Brain microvascular endothelial cell (primary cell): ENCODE results near the gene UBR7.
A peak's percentile ranks its signal among the peaks of the same experiment; 100 is the strongest.

ENCODE experiments used
- DNase-seq: peaks from one replicate; pipeline ENCODE4 v3.0.0-alpha.2; 2020
- H3K27ac ChIP-seq: fragments of 250-450 bp; sonication (Bioruptor Pico); 2 replicates; pipeline ENCODE4 v1.5.1; 2020; ENCODE audit warnings: mild to moderate bottlenecking, moderate library complexity
- H3K27me3 ChIP-seq: fragments of 250-450 bp; sonication (Bioruptor Pico); replicated peaks from 2 replicates; pipeline ENCODE4 v1.5.1; 2020; ENCODE audit warnings: mild to moderate bottlenecking
- H3K36me3 ChIP-seq: fragments of 250-450 bp; sonication (Bioruptor Pico); replicated peaks from 2 replicates; pipeline ENCODE4 v1.5.1; 2020; ENCODE audit warnings: mild to moderate bottlenecking
- H3K4me3 ChIP-seq: 2 replicates; pipeline ENCODE4 v1.5.1; 2011; ENCODE audit warnings: low read depth, mild to moderate bottlenecking, control low read depth, low read length, moderate library complexity
- CTCF ChIP-seq: IDR thresholded peaks from 2 replicates; pipeline ENCODE4 v1.5.1; 2011; ENCODE audit warnings: low read depth, mild to moderate bottlenecking, moderate library complexity, low read length, control low read depth, inconsistent platforms; ENCODE audit errors: missing control alignments
- in situ Hi-C: cut with HindIII; loops from 2 replicates; pipeline ENCODE4 v1.10.0; 2017; ENCODE audit warnings: low sequenced_read_pairs, low pct_ligation_motif_present

The UBR7 gene

GRCh38 chr14:93199031-93199430, 8.0 kb upstream of the UBR7 start:
- Histone ChIP-seq H3K27me3 (no peaks in the 10 kb centered on the region), H3K36me3 (no peaks in the 10 kb centered on the region), H3K27ac (no peak overlapping the region), H3K4me3 (no peak overlapping the region)
- DNase-seq, result no peak
- in situ Hi-C loops, result no loop called here
- TF ChIP-seq CTCF, result no peak

- in situ Hi-C loops, result no loop called here
- H3K4me3 ChIP-seq, result no peak overlapping the region
- DNase-seq, result no peak
- no peak overlapping the region for H3K27ac ChIP-seq
- no peak for TF ChIP-seq CTCF
- H3K36me3 ChIP-seq, result no peaks in the 10 kb centered on the region
- no peaks in the 10 kb centered on the region for H3K27me3 ChIP-seq
Observed at GRCh38 chr14:93200553-93200952, 6.5 kb upstream of the UBR7 start.

GRCh38 chr14:93201155-93201704, 5.8 kb upstream of the UBR7 start:
- no peaks in the 10 kb centered on the region for H3K27me3 ChIP-seq
- TF ChIP-seq CTCF, result no peak
- H3K27ac ChIP-seq, result no peak overlapping the region
- H3K36me3 ChIP-seq, result no peaks in the 10 kb centered on the region
- in situ Hi-C loops, result no loop called here
- DNase-seq, result no peak
- no peak overlapping the region for H3K4me3 ChIP-seq

GRCh38 chr14:93207468-93208308, 632 bp downstream of the UBR7 start:
- DNase-seq, result peak; percentile 38
- peak overlapping the region; percentile 88 for H3K4me3 ChIP-seq
- in situ Hi-C loops, result no loop called here

GRCh38 chr14:93212432-93212831, 5.4 kb downstream of the UBR7 start:
- DNase-seq, result no peak
- in situ Hi-C loops, result no loop called here
- Histone ChIP-seq H3K4me3 (no peak overlapping the region), H3K27me3 (no peaks in the 10 kb centered on the region), H3K36me3 (peaks cover 8% of the 10 kb centered on the region), H3K27ac (no peak overlapping the region)
- TF ChIP-seq CTCF, result no peak

More at GRCh38 chr14:93207468-93208308, 632 bp downstream of the UBR7 start:
- no peaks in the 10 kb centered on the region for H3K27me3 ChIP-seq
- peaks cover 3% of the 10 kb centered on the region for H3K36me3 ChIP-seq
- peak overlapping the region; percentile 2 for H3K27ac ChIP-seq
- TF ChIP-seq CTCF, result peak; percentile 76
